Spinal cord (tissue), 10 donors: ENCODE data around the gene RANBP9. TPM values are rescaled to one million over a fixed set of nuclear protein-coding genes. Genes with fewer than 3 reads are reported as not detected.

Source experiments
- DNase-seq, 6 donors: peaks; one replicate each; pipeline versions ENCODE4 v3.0.0 to v3.0.0-alpha.2; 2013 to 2015; ENCODE audit warnings: low spot score in 6 of 6, low read depth in 4 of 6
- H3K27ac ChIP-seq: one replicate; pipeline ENCODE4 v1.5.1; 2013; ENCODE audit warnings: low read depth, low read length, control low read depth
- H3K27me3 ChIP-seq: one replicate; pipeline ENCODE4 v1.6.1; 2013; ENCODE audit warnings: low read length; ENCODE audit not compliant: control insufficient read depth, insufficient read depth
- H3K36me3 ChIP-seq: one replicate; pipeline ENCODE4 v1.6.1; 2013; ENCODE audit warnings: low read length; ENCODE audit not compliant: control insufficient read depth, insufficient read depth
- H3K4me1 ChIP-seq: one replicate; pipeline ENCODE4 v1.6.1; 2013; ENCODE audit warnings: low read length; ENCODE audit not compliant: control insufficient read depth, insufficient read depth
- H3K4me3 ChIP-seq: one replicate; pipeline ENCODE4 v1.5.1; 2013; ENCODE audit warnings: low read depth, low read length, control low read depth
- H3K9me3 ChIP-seq: one replicate; pipeline ENCODE4 v1.6.1; 2013; ENCODE audit warnings: low read length; ENCODE audit not compliant: control insufficient read depth, insufficient read depth
- WGBS: methylation state at CpG from one replicate; pipeline ENCODE4 v1.1.5; 2013; ENCODE audit warnings: missing lambda C conversion rate; ENCODE audit not compliant: insufficient coverage; 5-methylcytosine and 5-hydroxymethylcytosine counted together
- polyA plus RNA-seq, 2 donors: library from polyadenylated mRNA; unstranded; fragments of 120-200 nt; gene quantifications; one replicate each; pipeline ENCODE4 v1.2.1, GENCODE V29; 2013; ENCODE audit not compliant: insufficient read length in 2 of 2
- total RNA-seq, 2 donors: library from RNA; depleted of rRNA in 1 of 2; stranded (reverse); fragments of 120-200 nt in 1 of 2; fragments of >200 nt in 1 of 2; gene quantifications; one replicate each; pipeline versions ENCODE4 v1.2.3 to v1.2.4, GENCODE V29; 2013 to 2014
- donor health status: healthy.

The RANBP9 gene
- total and polyA plus RNA-seq, 4 donors: 34.8 to 59.8 (median 56.1) TPM

DNA sequence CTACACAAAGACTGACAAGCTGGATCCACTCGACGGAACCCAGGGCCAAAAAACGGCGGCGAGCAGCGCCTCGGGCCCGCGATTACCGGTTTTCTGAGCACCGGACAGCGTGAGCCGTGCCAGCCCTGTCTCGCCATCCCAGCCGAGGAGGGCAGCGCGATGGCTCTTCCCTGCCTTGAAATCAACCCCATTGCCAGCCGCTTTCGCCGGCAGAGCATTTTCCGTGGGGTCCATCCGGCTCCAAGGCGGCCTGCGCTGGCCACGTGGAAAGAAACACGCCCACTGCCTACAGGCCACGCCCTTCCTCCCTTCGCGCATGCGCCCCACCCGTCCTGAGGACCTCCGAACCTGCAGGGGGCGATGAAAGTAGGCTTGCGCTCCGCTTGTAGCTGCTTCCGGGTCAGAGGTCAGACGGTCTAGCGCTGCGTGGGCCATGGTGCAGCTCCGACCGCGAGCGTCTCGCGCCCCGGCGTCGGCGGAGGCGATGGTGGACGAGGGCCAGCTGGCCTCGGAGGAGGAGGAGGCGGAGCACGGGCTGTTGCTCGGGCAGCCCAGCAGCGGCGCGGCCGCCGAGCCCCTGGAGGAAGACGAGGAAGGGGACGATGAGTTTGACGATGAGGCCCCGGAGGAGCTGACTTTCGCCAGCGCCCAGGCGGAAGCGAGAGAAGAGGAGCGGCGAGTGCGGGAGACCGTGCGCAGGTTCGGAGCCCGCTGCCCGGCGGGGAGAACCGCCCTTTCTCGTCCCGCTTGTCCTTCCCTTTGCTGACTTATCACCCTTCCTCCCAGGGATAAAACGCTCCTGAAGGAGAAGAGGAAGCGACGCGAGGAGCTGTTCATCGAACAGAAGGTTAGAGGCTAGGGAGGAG lies 96.5 kb downstream of the RANBP9 start, which contains the start of gene NOL7:
Gene NOL7 (plus strand): TSS at position 410 of the 866 bp plus-strand sequence. CDS start 24 bp downstream, at position 434.
- Histone ChIP-seq H3K36me3 (peaks cover 14% of the 10 kb centered on the region), H3K4me3 (peak within 1 kb of the TSS; percentile 96), H3K4me1 (peaks cover 15% of the 10 kb centered on the region), H3K27ac (peak within 1 kb of the TSS; percentile 95), H3K27me3 (no peaks in the 10 kb centered on the region), H3K9me3 (no peaks in the 10 kb centered on the region)
- peak; percentile 97 to 100 (median 98) for DNase-seq
- under 1% methylated on average over 77 of the region's 85 CpGs for WGBS

- 4% methylated on average over 37 of the region's 38 CpGs for WGBS
- peak in 2 of 6 donors; percentile 33 to 47 for DNase-seq
- Histone ChIP-seq H3K9me3 (no peaks in the 10 kb centered on the region), H3K27ac (peak overlapping the region; percentile 95), H3K4me1 (peaks cover 15% of the 10 kb centered on the region), H3K27me3 (no peaks in the 10 kb centered on the region), H3K36me3 (peaks cover 12% of the 10 kb centered on the region), H3K4me3 (peak overlapping the region; percentile 96)
Observed at GRCh38 chr6:13614126-13614925, 97.3 kb downstream of the RANBP9 start.

- WGBS: 90% methylated on average over 2 of the region's 3 CpGs
- no peaks in the 10 kb centered on the region for H3K27me3 ChIP-seq
- peaks cover 15% of the 10 kb centered on the region for H3K4me1 ChIP-seq
- H3K36me3 ChIP-seq: peaks cover 3% of the 10 kb centered on the region
- no peak overlapping the region for H3K27ac ChIP-seq
- no peaks in the 10 kb centered on the region for H3K9me3 ChIP-seq
- no peak for DNase-seq
- no peak overlapping the region for H3K4me3 ChIP-seq
Observed at GRCh38 chr6:13613029-13613594, 98.5 kb downstream of the RANBP9 start.

GRCh38 chr6:13611715-13612114 lies 99.9 kb downstream of the RANBP9 start:
- Histone ChIP-seq H3K27ac (no peak overlapping the region), H3K4me1 (peaks cover 15% of the 10 kb centered on the region), H3K4me3 (no peak overlapping the region), H3K9me3 (no peaks in the 10 kb centered on the region), H3K27me3 (no peaks in the 10 kb centered on the region), H3K36me3 (peaks cover 3% of the 10 kb centered on the region)
- no peak for DNase-seq
- WGBS: 60% methylated on average over 1 of the region's 4 CpGs

GRCh38 chr6:13605634-13606033 lies 106.0 kb downstream of the RANBP9 start:
- Histone ChIP-seq H3K36me3 (peaks cover 17% of the 10 kb centered on the region), H3K9me3 (no peaks in the 10 kb centered on the region), H3K27me3 (no peaks in the 10 kb centered on the region), H3K4me3 (no peak overlapping the region), H3K27ac (no peak overlapping the region), H3K4me1 (no peaks in the 10 kb centered on the region)
- 67% methylated on average over 1 of the region's 4 CpGs for WGBS
- no peak for DNase-seq

DNA sequence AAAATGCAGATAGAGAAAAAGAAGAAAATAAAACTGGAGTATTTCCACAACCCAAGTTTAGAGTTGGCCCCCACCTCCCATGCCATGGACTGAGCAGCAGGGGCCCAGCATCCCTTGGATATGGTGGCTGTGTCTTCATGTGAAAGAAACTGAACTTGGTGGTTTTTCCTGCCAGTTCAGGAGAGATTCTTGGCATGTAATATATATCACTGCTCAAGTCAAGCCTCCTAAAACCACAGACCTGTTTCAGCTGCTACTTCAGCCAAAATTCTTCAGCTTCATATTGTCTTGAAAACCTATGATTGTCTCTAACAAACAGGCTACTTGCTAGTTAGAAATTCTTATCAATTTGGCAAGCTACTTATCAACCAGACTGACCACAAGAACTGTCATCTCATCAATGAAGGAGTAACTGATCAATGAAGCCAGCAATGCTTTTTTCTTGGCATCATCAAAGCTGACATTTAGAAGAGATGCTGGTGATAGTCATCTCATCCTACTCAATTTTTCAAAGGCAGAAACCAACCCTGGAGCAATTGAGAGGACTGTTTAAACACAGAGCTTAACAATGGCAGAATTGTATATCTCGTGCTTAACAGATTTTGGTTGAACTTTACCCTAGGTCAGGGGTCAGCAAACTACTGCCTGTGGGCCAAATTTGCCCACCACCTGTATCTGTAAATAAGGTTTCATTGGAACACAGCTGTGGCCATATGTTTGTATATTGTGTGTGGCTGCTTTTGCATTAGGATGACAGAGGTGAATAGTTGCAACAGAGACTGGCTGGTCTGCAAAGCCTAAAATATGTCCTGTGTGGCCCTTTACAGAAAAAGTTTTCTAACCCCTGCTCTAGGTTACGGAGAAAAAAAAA lies 106.9 kb downstream of the RANBP9 start:
- no peaks in the 10 kb centered on the region for H3K4me1 ChIP-seq
- peaks cover 15% of the 10 kb centered on the region for H3K36me3 ChIP-seq
- H3K9me3 ChIP-seq: no peaks in the 10 kb centered on the region
- no peaks in the 10 kb centered on the region for H3K27me3 ChIP-seq
- H3K27ac ChIP-seq: no peak overlapping the region
- no peak overlapping the region for H3K4me3 ChIP-seq
- no peak for DNase-seq
- WGBS: 75% methylated on average over 1 of the region's 2 CpGs

- no peaks in the 10 kb centered on the region for H3K9me3 ChIP-seq
- no peak overlapping the region for H3K4me3 ChIP-seq
- no peaks in the 10 kb centered on the region for H3K27me3 ChIP-seq
- peaks cover 15% of the 10 kb centered on the region for H3K36me3 ChIP-seq
- H3K27ac ChIP-seq: no peak overlapping the region
- H3K4me1 ChIP-seq: no peaks in the 10 kb centered on the region
- WGBS: 96% methylated on average over 3 of the region's 4 CpGs
- DNase-seq: no peak
Observed at GRCh38 chr6:13604135-13604534, 107.5 kb downstream of the RANBP9 start.

GRCh38 chr6:13600036-13600435 lies 111.6 kb downstream of the RANBP9 start:
- no peaks in the 10 kb centered on the region for H3K9me3 ChIP-seq
- no peak overlapping the region for H3K27ac ChIP-seq
- no CpG with 5 or more reads among the region's 6 CpGs for WGBS
- H3K36me3 ChIP-seq: peaks cover 32% of the 10 kb centered on the region
- no peak for DNase-seq
- H3K4me1 ChIP-seq: no peaks in the 10 kb centered on the region
- H3K27me3 ChIP-seq: no peaks in the 10 kb centered on the region
- H3K4me3 ChIP-seq: no peak overlapping the region

- H3K36me3 ChIP-seq: peaks cover 40% of the 10 kb centered on the region
- no peaks in the 10 kb centered on the region for H3K4me1 ChIP-seq
- H3K9me3 ChIP-seq: no peaks in the 10 kb centered on the region
- H3K4me3 ChIP-seq: no peak overlapping the region
- no peak for DNase-seq
- H3K27ac ChIP-seq: no peak overlapping the region
- 100% methylated on average over 1 of the region's 4 CpGs for WGBS
- no peaks in the 10 kb centered on the region for H3K27me3 ChIP-seq
Observed at GRCh38 chr6:13597073-13597472, 114.6 kb downstream of the RANBP9 start.
